Upper lobe of left lung (tissue), 4 donors: ENCODE data around the gene HEXA.

Experiments used
- CTCF ChIP-seq, 6 experiments: fragments of 450-650 bp in 4 of 6; fragments of 200-600 bp in 2 of 6; sonication (generic) in 2 of 6; IDR thresholded peaks; one replicate each; pipeline ENCODE4 v1.5.1; 2016 to 2019; ENCODE audit warnings: antibody characterized with exemption in 6 of 6
- EP300 ChIP-seq, 4 donors: sonication (generic); formaldehyde crosslinking; IDR thresholded peaks; one replicate each; pipeline ENCODE4 v1.5.1; 2017; ENCODE audit warnings: antibody characterized with exemption in 4 of 4, control low read depth in 2 of 4
- POLR2A ChIP-seq, 4 donors: fragments of 450-650 bp; IDR thresholded peaks; one replicate each; pipeline ENCODE4 v1.5.1; 2016 to 2017; ENCODE audit warnings: antibody characterized with exemption in 4 of 4, mild to moderate bottlenecking in 2 of 4
- POLR2AphosphoS5 ChIP-seq, 2 donors: sonication (generic); formaldehyde crosslinking; IDR thresholded peaks; one replicate each; pipeline ENCODE4 v1.5.1; 2017; ENCODE audit warnings: antibody characterized with exemption in 2 of 2

- TF ChIP-seq POLR2A (IDR thresholded peaks at IDR 0.05) (no peak), CTCF (IDR thresholded peaks at IDR 0.05) (no peak), POLR2AphosphoS5 (IDR thresholded peaks at IDR 0.05) (no peak), EP300 (IDR thresholded peaks at IDR 0.05) (no peak)
Observed at GRCh38 chr15:72398648-72399047, 22.8 kb upstream of the HEXA start.
